ENCODE results near the gene RALGAPB.

DNA sequence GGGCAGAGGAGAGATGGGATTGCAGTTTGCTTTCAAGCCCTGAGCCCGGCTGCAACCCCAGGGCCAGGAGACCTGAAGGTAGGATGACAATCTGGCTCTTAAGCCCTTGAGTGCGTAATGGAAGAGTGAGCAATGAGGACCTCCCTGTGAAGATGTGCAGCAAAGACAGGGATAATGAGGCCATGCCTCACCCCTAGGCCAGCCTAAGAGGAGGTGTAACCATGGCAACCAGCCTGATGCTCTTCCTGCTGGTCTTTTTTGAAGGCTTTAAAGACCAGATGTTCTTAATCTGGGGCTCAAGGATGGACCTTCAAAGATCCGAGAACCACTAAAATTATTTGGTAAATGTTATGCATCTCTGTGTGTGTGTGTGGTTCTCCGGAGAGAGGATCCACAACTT lies 137.2 kb downstream of the RALGAPB start:
- TF ChIP-seq, protein P1, sequence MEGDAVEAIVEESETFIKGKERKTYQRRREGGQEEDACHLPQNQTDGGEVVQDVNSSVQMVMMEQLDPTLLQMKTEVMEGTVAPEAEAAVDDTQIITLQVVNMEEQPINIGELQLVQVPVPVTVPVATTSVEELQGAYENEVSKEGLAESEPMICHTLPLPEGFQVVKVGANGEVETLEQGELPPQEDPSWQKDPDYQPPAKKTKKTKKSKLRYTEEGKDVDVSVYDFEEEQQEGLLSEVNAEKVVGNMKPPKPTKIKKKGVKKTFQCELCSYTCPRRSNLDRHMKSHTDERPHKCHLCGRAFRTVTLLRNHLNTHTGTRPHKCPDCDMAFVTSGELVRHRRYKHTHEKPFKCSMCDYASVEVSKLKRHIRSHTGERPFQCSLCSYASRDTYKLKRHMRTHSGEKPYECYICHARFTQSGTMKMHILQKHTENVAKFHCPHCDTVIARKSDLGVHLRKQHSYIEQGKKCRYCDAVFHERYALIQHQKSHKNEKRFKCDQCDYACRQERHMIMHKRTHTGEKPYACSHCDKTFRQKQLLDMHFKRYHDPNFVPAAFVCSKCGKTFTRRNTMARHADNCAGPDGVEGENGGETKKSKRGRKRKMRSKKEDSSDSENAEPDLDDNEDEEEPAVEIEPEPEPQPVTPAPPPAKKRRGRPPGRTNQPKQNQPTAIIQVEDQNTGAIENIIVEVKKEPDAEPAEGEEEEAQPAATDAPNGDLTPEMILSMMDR (IDR thresholded peaks at IDR 0.05) = no peak
- TF ChIP-seq POLR2A (IDR thresholded peaks at IDR 0.05) = no peak

Data from suprapubic skin (tissue), 3 donors.